Coronary artery (tissue), 2 donors: ENCODE measurements around the gene MIEF1.
"Not testable (repeated sequence)": the region's sequence is repeated elsewhere in the genome, so short reads cannot be mapped to it uniquely, and the experiment has no call there.

Source experiments
- DNase-seq: peaks from one replicate; pipeline ENCODE4 v3.0.0-alpha.2; 2017; ENCODE audit warnings: low spot score
- H3K27ac ChIP-seq, 2 donors: fragments of 200-600 bp; sonication (generic); one replicate each; pipeline ENCODE4 v1.5.1; 2016 to 2019
- H3K4me3 ChIP-seq: fragments of 200-600 bp; sonication (generic); 2 replicates; pipeline ENCODE4 v1.5.1; 2016; ENCODE audit warnings: mild to moderate bottlenecking, moderate library complexity
- CTCF ChIP-seq: fragments of 200-600 bp; sonication (generic); IDR thresholded peaks from one replicate; pipeline ENCODE4 v1.5.1; 2019; ENCODE audit warnings: antibody characterized with exemption

Gene MIEF1

GRCh38 chr22:39520226-39521105 lies 18.4 kb downstream of the MIEF1 start, which contains the start of gene ATF4:
ATF4 (plus strand) TSS chr22:39520562; CDS start chr22:39521446, 884 bp downstream.
- Histone ChIP-seq H3K4me3 (peak within 1 kb of the TSS; percentile 95), H3K27ac (peak within 1 kb of the TSS; percentile 98 to 99)
- TF ChIP-seq CTCF = no peak
- DNase-seq = peak; percentile 91

DNA sequence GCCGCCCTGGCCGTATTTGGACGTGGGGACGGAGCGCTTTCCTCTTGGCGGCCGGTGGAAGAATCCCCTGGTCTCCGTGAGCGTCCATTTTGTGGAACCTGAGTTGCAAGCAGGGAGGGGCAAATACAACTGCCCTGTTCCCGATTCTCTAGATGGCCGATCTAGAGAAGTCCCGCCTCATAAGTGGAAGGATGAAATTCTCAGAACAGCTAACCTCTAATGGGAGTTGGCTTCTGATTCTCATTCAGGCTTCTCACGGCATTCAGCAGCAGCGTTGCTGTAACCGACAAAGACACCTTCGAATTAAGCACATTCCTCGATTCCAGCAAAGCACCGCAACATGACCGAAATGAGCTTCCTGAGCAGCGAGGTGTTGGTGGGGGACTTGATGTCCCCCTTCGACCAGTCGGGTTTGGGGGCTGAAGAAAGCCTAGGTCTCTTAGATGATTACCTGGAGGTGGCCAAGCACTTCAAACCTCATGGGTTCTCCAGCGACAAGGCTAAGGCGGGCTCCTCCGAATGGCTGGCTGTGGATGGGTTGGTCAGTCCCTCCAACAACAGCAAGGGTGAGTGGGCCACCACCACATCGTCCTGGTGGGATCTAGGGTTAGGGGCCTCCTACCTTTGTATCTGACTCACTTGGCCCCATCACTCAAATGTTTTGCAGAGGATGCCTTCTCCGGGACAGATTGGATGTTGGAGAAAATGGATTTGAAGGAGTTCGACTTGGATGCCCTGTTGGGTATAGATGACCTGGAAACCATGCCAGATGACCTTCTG lies 19.2 kb downstream of the MIEF1 start:
- DNase-seq = not testable (repeated sequence)
- H3K27ac ChIP-seq = peak overlapping the region; percentile 98 to 99

DNA sequence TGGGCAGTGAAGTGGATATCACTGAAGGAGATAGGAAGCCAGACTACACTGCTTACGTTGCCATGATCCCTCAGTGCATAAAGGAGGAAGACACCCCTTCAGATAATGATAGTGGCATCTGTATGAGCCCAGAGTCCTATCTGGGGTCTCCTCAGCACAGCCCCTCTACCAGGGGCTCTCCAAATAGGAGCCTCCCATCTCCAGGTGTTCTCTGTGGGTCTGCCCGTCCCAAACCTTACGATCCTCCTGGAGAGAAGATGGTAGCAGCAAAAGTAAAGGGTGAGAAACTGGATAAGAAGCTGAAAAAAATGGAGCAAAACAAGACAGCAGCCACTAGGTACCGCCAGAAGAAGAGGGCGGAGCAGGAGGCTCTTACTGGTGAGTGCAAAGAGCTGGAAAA lies 20.0 kb downstream of the MIEF1 start:
- DNase-seq = not testable (repeated sequence)
- peak overlapping the region; percentile 95 for H3K4me3 ChIP-seq
- H3K27ac ChIP-seq = peak overlapping the region; percentile 98 to 99

More for the DNA sequence above, 19.2 kb downstream of the MIEF1 start:
- H3K4me3 ChIP-seq = peak overlapping the region; percentile 95

- Histone ChIP-seq H3K4me3 (peak overlapping the region; percentile 95), H3K27ac (peak overlapping the region; percentile 98 to 99)
- no peak for DNase-seq
- no peak for TF ChIP-seq CTCF
Observed at GRCh38 chr22:39522567-39523300, 20.6 kb downstream of the MIEF1 start.

DNA sequence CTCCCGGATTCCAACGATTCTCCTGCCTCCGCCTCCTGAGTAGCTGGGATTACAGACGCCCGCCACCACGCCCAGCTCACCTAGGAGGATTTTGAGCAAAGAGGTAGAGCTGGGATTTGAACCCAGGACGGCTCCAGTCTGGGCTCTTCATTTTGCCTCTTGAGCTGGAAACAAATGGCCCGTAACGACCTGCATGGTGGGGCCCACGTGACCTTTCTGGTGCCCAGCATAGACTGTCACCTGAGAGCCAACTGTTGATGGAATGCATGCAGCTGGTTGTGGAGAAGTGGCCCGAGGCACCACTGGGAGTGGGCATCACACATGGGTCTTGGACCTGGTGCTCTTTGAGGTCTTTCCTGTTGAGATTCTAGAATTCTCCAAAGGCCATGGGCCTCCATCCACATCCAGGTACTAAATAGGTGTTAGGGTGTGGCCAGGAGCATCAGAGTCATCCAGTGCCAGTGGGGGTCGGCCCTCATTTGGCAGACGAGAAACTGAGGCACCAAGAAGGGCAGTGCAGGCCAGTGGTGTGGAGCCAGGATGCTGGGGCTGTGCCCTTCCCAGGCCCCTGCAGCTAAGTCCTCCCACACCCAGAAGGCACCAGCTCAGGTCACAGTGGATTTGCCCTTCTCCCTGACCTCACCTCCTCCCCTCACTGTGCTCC lies 22.1 kb downstream of the MIEF1 start:
- Histone ChIP-seq H3K27ac (peak overlapping the region in 1 of 2 donors; percentile 99), H3K4me3 (peak overlapping the region; percentile 95)

DNA sequence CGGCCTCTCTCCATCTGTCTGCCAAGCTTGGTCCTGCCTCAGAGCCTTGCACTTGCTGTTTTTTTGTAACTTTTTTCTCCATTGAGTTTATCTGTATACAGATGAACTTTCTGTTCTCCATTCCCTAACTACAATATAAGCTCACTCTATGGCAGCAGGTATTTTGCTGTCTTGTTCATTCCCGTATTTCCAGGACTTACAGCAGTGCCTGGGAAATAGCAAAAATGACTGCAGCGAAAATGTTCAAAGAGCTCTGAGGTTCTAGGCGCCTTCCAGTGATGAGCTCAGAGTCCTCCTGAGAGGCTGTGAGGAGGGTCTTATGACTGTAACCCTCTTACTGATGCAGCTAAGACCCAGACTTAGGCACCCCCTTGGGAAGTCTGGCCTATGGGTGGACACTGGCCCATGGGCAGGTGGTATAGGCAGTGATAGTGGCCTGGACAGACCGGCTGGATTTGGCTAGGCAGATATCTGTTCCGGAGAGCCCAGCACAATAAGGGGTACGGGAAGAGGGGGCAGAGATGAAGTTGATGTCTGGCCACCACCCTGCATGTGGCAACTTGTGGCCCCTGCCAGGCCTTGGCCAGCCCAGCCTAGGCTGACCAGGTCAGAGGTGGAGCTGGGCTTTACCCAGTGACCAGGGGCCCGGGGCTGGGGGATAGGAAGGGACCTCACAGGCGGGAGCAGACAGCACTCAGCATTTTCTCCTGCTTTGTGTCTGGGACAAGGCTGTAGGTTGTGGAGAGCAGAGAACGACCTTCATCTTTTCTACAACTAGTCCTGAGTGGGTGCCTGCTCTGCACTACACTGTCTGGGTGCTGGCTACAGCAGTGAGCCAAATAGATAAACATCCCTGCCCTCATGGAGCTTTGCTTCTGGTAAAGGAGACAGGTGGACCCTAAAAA lies 22.9 kb downstream of the MIEF1 start:
- DNase-seq = no peak
- no peak for TF ChIP-seq CTCF
- Histone ChIP-seq H3K27ac (peak overlapping the region in 1 of 2 donors; percentile 99), H3K4me3 (peak overlapping the region; percentile 95)

More for the DNA sequence above, 22.1 kb downstream of the MIEF1 start:
- DNase-seq = no peak
- TF ChIP-seq CTCF = no peak

- H3K4me3 ChIP-seq = no peak overlapping the region
- H3K27ac ChIP-seq = peak overlapping the region in 1 of 2 donors; percentile 99
- TF ChIP-seq CTCF = no peak
- DNase-seq = no peak
Observed at GRCh38 chr22:39525658-39525975, 23.5 kb downstream of the MIEF1 start.
